ENCODE data around the gene WASHC3. TPM values are rescaled to one million over a fixed set of nuclear protein-coding genes. Genes with fewer than 3 reads are reported as not detected.
A peak's percentile ranks its signal among the peaks of the same experiment; 100 is the strongest.

The WASHC3 gene
- polyA plus RNA-seq, 1 donor (not counting 4 experiments of a cell fraction or from before 2014, with no cell fraction given) = 91.0 TPM

- FAIRE-seq (no peak), DNase-seq (ENCODE audit: low read depth, low spot score) (no peak)
- Histone ChIP-seq H3K27me3 (ENCODE audit: control insufficient read depth, extremely low read depth, insufficient read depth, low read length) (no peaks in the 10 kb centered on the region), H3K9ac (ENCODE audit: control insufficient read depth, extremely low read depth, insufficient read depth, low read length) (no peak overlapping the region), H3K27ac (ENCODE audit: control insufficient read depth, insufficient read depth, low read length) (no peak overlapping the region), H4K20me1 (ENCODE audit: control insufficient read depth, extremely low read depth, insufficient read depth, low read length) (no peaks in the 10 kb centered on the region), H3K36me3 (ENCODE audit: control insufficient read depth in 2 of 2, extremely low read depth in 1 of 2, insufficient read depth in 2 of 2, low read length in 2 of 2) (no peaks in the 10 kb centered on the region), H3K4me3 (ENCODE audit: control insufficient read depth in 2 of 3, extremely low read depth in 1 of 3, insufficient read depth in 2 of 3, low read depth in 1 of 3, low read length in 3 of 3) (peak overlapping the region in 1 of 3 experiments; percentile 97), H2AFZ (ENCODE audit: control insufficient read depth, low read length) (peak overlapping the region; percentile 78), H3K4me2 (ENCODE audit: control insufficient read depth, extremely low read depth, insufficient read depth, low read depth, low read length) (peak overlapping the region; percentile 68), H3K9me1 (ENCODE audit: control insufficient read depth, extremely low read depth, insufficient read depth, low read length) (no peaks in the 10 kb centered on the region), H3K79me2 (ENCODE audit: control insufficient read depth, insufficient read depth, low read length) (peaks cover 2% of the 10 kb centered on the region), H3K9me3 (ENCODE audit: control insufficient read depth, low read depth, low read length) (no peaks in the 10 kb centered on the region), H3K4me1 (ENCODE audit: control insufficient read depth, extremely low read depth, insufficient read depth, low read length) (peaks cover 3% of the 10 kb centered on the region)
- dilution Hi-C loops (cut with MboI; ENCODE audit: extremely low pct_ligation_motif_present, low sequenced_read_pairs) = no loop called here
- TF ChIP-seq EZH2 (IDR thresholded peaks at IDR 0.05; ENCODE audit: low read length) = no peak
- no peak for TF ChIP-seq CTCF (optimal IDR thresholded peaks at IDR 0.05 in 1 of 3, IDR thresholded peaks at IDR 0.05 in 1 of 3, conservative IDR thresholded peaks at IDR 0.05 in 1 of 3; ENCODE audit: extremely low read depth in 1 of 3, insufficient read depth in 2 of 3, low read length in 3 of 3)
Measured at GRCh38 chr12:102062419-102062806, 622 bp upstream of the WASHC3 start.

GRCh38 chr12:102061096-102061559, 663 bp downstream of the WASHC3 start:
- H3K9me1 ChIP-seq (ENCODE audit: control insufficient read depth, extremely low read depth, insufficient read depth, low read length) = no peaks in the 10 kb centered on the region
- H2AFZ ChIP-seq (ENCODE audit: control insufficient read depth, low read length) = peak overlapping the region; percentile 99
- peak overlapping the region; percentile 87 to 97 (median 91) for H3K4me3 ChIP-seq (ENCODE audit: control insufficient read depth in 2 of 3, extremely low read depth in 1 of 3, insufficient read depth in 2 of 3, low read depth in 1 of 3, low read length in 3 of 3)
- dilution Hi-C loops (cut with MboI; ENCODE audit: extremely low pct_ligation_motif_present, low sequenced_read_pairs) = no loop called here
- H3K79me2 ChIP-seq (ENCODE audit: control insufficient read depth, insufficient read depth, low read length) = peaks cover 2% of the 10 kb centered on the region
- H3K9ac ChIP-seq (ENCODE audit: control insufficient read depth, extremely low read depth, insufficient read depth, low read length) = peak overlapping the region; percentile 92
- H4K20me1 ChIP-seq (ENCODE audit: control insufficient read depth, extremely low read depth, insufficient read depth, low read length) = no peaks in the 10 kb centered on the region
- FAIRE-seq (no peak), DNase-seq (ENCODE audit: low read depth, low spot score) (no peak)
- H3K4me1 ChIP-seq (ENCODE audit: control insufficient read depth, extremely low read depth, insufficient read depth, low read length) = peaks cover 3% of the 10 kb centered on the region
- peak overlapping the region; percentile 96 for H3K4me2 ChIP-seq (ENCODE audit: control insufficient read depth, extremely low read depth, insufficient read depth, low read depth, low read length)
- peak overlapping the region; percentile 81 for H3K27ac ChIP-seq (ENCODE audit: control insufficient read depth, insufficient read depth, low read length)
- no peaks in the 10 kb centered on the region for H3K9me3 ChIP-seq (ENCODE audit: control insufficient read depth, low read depth, low read length)
- no peaks in the 10 kb centered on the region for H3K27me3 ChIP-seq (ENCODE audit: control insufficient read depth, extremely low read depth, insufficient read depth, low read length)
- TF ChIP-seq EZH2 (IDR thresholded peaks at IDR 0.05; ENCODE audit: low read length) (no peak), CTCF (optimal IDR thresholded peaks at IDR 0.05 in 1 of 3, IDR thresholded peaks at IDR 0.05 in 1 of 3, conservative IDR thresholded peaks at IDR 0.05 in 1 of 3; ENCODE audit: extremely low read depth in 1 of 3, insufficient read depth in 2 of 3, low read length in 3 of 3) (no peak)
- no peaks in the 10 kb centered on the region for H3K36me3 ChIP-seq (ENCODE audit: control insufficient read depth in 2 of 2, extremely low read depth in 1 of 2, insufficient read depth in 2 of 2, low read length in 2 of 2)
